ENCODE data around the gene DMWD.
A peak's percentile ranks its signal among the peaks of the same experiment; 100 is the strongest.

DMWD gene

GRCh38 chr19:45792470-45793177, at the start of gene DMWD:
DMWD (minus strand) TSS chr19:45792845; CDS start chr19:45792756, 89 bp downstream.
- DNase-seq, result peak; percentile 100

- DNase-seq, result no peak
Measured at GRCh38 chr19:45842198-45842597, 49.6 kb upstream of the DMWD start.

- DNase-seq, result no peak
Measured at GRCh38 chr19:45834970-45835369, 42.3 kb upstream of the DMWD start.

GRCh38 chr19:45828945-45829344, 36.3 kb upstream of the DMWD start:
- DNase-seq, result no peak

- peak; percentile 2 for DNase-seq
Measured at GRCh38 chr19:45828523-45828922, 35.9 kb upstream of the DMWD start.

- peak; percentile 13 for DNase-seq
Measured at GRCh38 chr19:45827459-45828093, 34.9 kb upstream of the DMWD start.

- no peak for DNase-seq
Measured at GRCh38 chr19:45826934-45827333, 34.3 kb upstream of the DMWD start.

GRCh38 chr19:45825917-45826893, 33.6 kb upstream of the DMWD start:
- peak; percentile 13 for DNase-seq

GRCh38 chr19:45825263-45825605, 32.6 kb upstream of the DMWD start:
- peak; percentile 18 for DNase-seq

- DNase-seq, result no peak
Measured at GRCh38 chr19:45824531-45825262, 32.1 kb upstream of the DMWD start.

GRCh38 chr19:45824041-45824471, 31.4 kb upstream of the DMWD start:
- DNase-seq, result no peak

- no peak for DNase-seq
Measured at GRCh38 chr19:45823182-45823581, 30.5 kb upstream of the DMWD start.

GRCh38 chr19:45822716-45823115, 30.1 kb upstream of the DMWD start:
- DNase-seq, result no peak

GRCh38 chr19:45821570-45821969, 28.9 kb upstream of the DMWD start:
- DNase-seq, result no peak

- DNase-seq, result no peak
Measured at GRCh38 chr19:45821103-45821521, 28.5 kb upstream of the DMWD start.

GRCh38 chr19:45820413-45821102, 27.9 kb upstream of the DMWD start:
- DNase-seq, result no peak

- DNase-seq, result no peak
Measured at GRCh38 chr19:45819769-45820168, 27.1 kb upstream of the DMWD start.

- peak; percentile 32 for DNase-seq
Measured at GRCh38 chr19:45817725-45818301, 25.2 kb upstream of the DMWD start.

GRCh38 chr19:45817010-45817724, 24.5 kb upstream of the DMWD start:
- peak; percentile 95 for DNase-seq

GRCh38 chr19:45816236-45817009, 23.8 kb upstream of the DMWD start:
- no peak for DNase-seq
